Endodermal cell (in vitro differentiated cells): ENCODE measurements around the gene MEGF11. TPM values are rescaled to one million over a fixed set of nuclear protein-coding genes. Genes with fewer than 3 reads are reported as not detected.

ENCODE experiments used
- DNase-seq: peaks from one replicate; pipeline ENCODE4 v3.0.0-alpha.2; 2017
- H3K27ac ChIP-seq: 2 replicates; pipeline ENCODE4 v1.5.1; 2013; ENCODE audit warnings: mild to moderate bottlenecking, low read depth, low read length, moderate library complexity
- H3K27me3 ChIP-seq: 2 replicates; pipeline ENCODE4 v1.6.1; 2013; ENCODE audit warnings: mild to moderate bottlenecking, low read length, moderate library complexity; ENCODE audit not compliant: insufficient read depth, control insufficient read depth, poor library complexity, severe bottlenecking
- H3K36me3 ChIP-seq: 2 replicates; pipeline ENCODE4 v1.7.0; 2013; ENCODE audit warnings: mild to moderate bottlenecking, low read length, moderate library complexity; ENCODE audit not compliant: control insufficient read depth, insufficient read depth
- H3K4me1 ChIP-seq: one replicate; pipeline ENCODE4 v1.7.0; 2013; ENCODE audit warnings: low read length; ENCODE audit not compliant: control insufficient read depth, insufficient read depth
- H3K4me3 ChIP-seq: 2 replicates; pipeline ENCODE4 v1.5.1; 2013; ENCODE audit warnings: mild to moderate bottlenecking, low read length, moderate library complexity
- H3K9ac ChIP-seq: 2 replicates; pipeline ENCODE4 v1.6.1; 2013; ENCODE audit warnings: mild to moderate bottlenecking, low read length, moderate library complexity; ENCODE audit not compliant: poor library complexity, severe bottlenecking; ENCODE audit errors: extremely low read depth
- H3K9me3 ChIP-seq: 2 replicates; pipeline ENCODE4 v1.6.1; 2013; ENCODE audit warnings: mild to moderate bottlenecking, low read length, moderate library complexity; ENCODE audit not compliant: control insufficient read depth
- H3K27ac Mint-ChIP-seq: 2 replicates; pipeline ENCODE4 v1.8.0; 2020; ENCODE audit warnings: mixed read lengths
- H3K27me3 Mint-ChIP-seq: 2 replicates; pipeline ENCODE4 v1.8.0; 2021; ENCODE audit warnings: mild to moderate bottlenecking, mixed read lengths; ENCODE audit not compliant: insufficient read depth
- H3K36me3 Mint-ChIP-seq: 2 replicates; pipeline ENCODE4 v1.8.0; 2020; ENCODE audit warnings: low read depth, mixed read lengths
- H3K4me1 Mint-ChIP-seq: 2 replicates; pipeline ENCODE4 v1.8.0; 2020; ENCODE audit warnings: mixed read lengths
- H3K4me3 Mint-ChIP-seq: 2 replicates; pipeline ENCODE4 v1.8.0; 2020; ENCODE audit warnings: mild to moderate bottlenecking, moderate library complexity, mixed read lengths
- H3K9me3 Mint-ChIP-seq: 2 replicates; pipeline ENCODE4 v1.8.0; 2020; ENCODE audit warnings: mild to moderate bottlenecking, mixed read lengths
- CTCF ChIP-seq: fragments of 200-600 bp; sonication (generic); conservative IDR thresholded peaks from 2 replicates; pipeline ENCODE4 v1.5.0; 2021; ENCODE audit warnings: antibody characterized with exemption, mild to moderate bottlenecking
- WGBS, 2 experiments: methylation state at CpG; one replicate each; pipeline versions ENCODE4 v1.1.5 to v1.1.7; 2013; ENCODE audit warnings: missing lambda C conversion rate in 2 of 2, mixed read lengths in 1 of 2; ENCODE audit not compliant: insufficient coverage in 1 of 2, insufficient read length in 1 of 2; 5-methylcytosine and 5-hydroxymethylcytosine counted together
- total RNA-seq, 2 donors: library from RNA; stranded (reverse); fragmentation: NEBNext Ultra II Directional in 1 of 2; extraction: Animal tissue kit (Norgen Biotek cat#: 25700) in 1 of 2; gene quantifications; 2 replicates in 1 of 2; 3 replicates in 1 of 2; pipeline ENCODE4 v1.2.1, GENCODE V29; 2021

Gene MEGF11
- total RNA-seq, 2 donors from 2014 or later: 0.73 to 1.2 TPM

- no peaks in the 10 kb centered on the region for H3K36me3 ChIP-seq
- H3K4me3 ChIP-seq: no peak overlapping the region
- no peaks in the 10 kb centered on the region for H3K27me3 ChIP-seq
- no peak overlapping the region for H3K4me3 Mint-ChIP-seq
- peaks cover 55% of the 10 kb centered on the region for H3K4me1 Mint-ChIP-seq
- WGBS, 2 experiments: 86 to 100% methylated on average over 1 to 2 of the region's 2 CpGs
- no peak for DNase-seq
- H3K36me3 Mint-ChIP-seq: no peaks in the 10 kb centered on the region
- no peak for TF ChIP-seq CTCF
- H3K27ac Mint-ChIP-seq: no peak overlapping the region
- peaks cover 8% of the 10 kb centered on the region for H3K4me1 ChIP-seq
- H3K9me3 Mint-ChIP-seq: no peaks in the 10 kb centered on the region
- H3K9ac ChIP-seq: no peak overlapping the region
- H3K27ac ChIP-seq: no peak overlapping the region
- no peaks in the 10 kb centered on the region for H3K9me3 ChIP-seq
- H3K27me3 Mint-ChIP-seq: no peaks in the 10 kb centered on the region
Observed at GRCh38 chr15:66124651-66125050, 128.9 kb downstream of the MEGF11 start.

- DNase-seq: no peak
- peaks cover 3% of the 10 kb centered on the region for H3K4me1 ChIP-seq
Observed at GRCh38 chr15:66123799-66124198, 129.8 kb downstream of the MEGF11 start.

GRCh38 chr15:66120422-66120821, 133.1 kb downstream of the MEGF11 start:
- no peak for DNase-seq
- peaks cover 23% of the 10 kb centered on the region for H3K4me1 Mint-ChIP-seq
- Histone ChIP-seq H3K9me3 (no peaks in the 10 kb centered on the region), H3K4me1 (no peaks in the 10 kb centered on the region), H3K27me3 (no peaks in the 10 kb centered on the region), H3K36me3 (no peaks in the 10 kb centered on the region), H3K27ac (no peak overlapping the region), H3K4me3 (no peak overlapping the region), H3K9ac (no peak overlapping the region)
- H3K4me3 Mint-ChIP-seq: no peak overlapping the region
- H3K27ac Mint-ChIP-seq: no peak overlapping the region
- WGBS, 2 experiments: 79 to 93% methylated on average over 2 to 5 of the region's 5 CpGs
- H3K27me3 Mint-ChIP-seq: no peaks in the 10 kb centered on the region
- no peak for TF ChIP-seq CTCF
- no peaks in the 10 kb centered on the region for H3K36me3 Mint-ChIP-seq
- H3K9me3 Mint-ChIP-seq: no peaks in the 10 kb centered on the region

More at GRCh38 chr15:66123799-66124198, 129.8 kb downstream of the MEGF11 start:
- 94 to 98% methylated on average over 7 to 8 of the region's 8 CpGs for WGBS, 2 experiments
- no peaks in the 10 kb centered on the region for H3K27me3 Mint-ChIP-seq
- H3K4me1 Mint-ChIP-seq: peaks cover 49% of the 10 kb centered on the region
- no peak for TF ChIP-seq CTCF
- Histone ChIP-seq H3K9ac (no peak overlapping the region), H3K36me3 (no peaks in the 10 kb centered on the region), H3K27me3 (no peaks in the 10 kb centered on the region), H3K27ac (no peak overlapping the region), H3K4me3 (no peak overlapping the region), H3K9me3 (no peaks in the 10 kb centered on the region)
- no peaks in the 10 kb centered on the region for H3K9me3 Mint-ChIP-seq
- H3K27ac Mint-ChIP-seq: no peak overlapping the region
- no peaks in the 10 kb centered on the region for H3K36me3 Mint-ChIP-seq
- no peak overlapping the region for H3K4me3 Mint-ChIP-seq
